ENCODE data around the gene PDE6B.
A peak's percentile ranks its signal among the peaks of the same experiment; 100 is the strongest.
"Not testable (repeated sequence)": the region's sequence is repeated elsewhere in the genome, so short reads cannot be mapped to it uniquely, and the experiment has no call there.

Gene PDE6B

DNA sequence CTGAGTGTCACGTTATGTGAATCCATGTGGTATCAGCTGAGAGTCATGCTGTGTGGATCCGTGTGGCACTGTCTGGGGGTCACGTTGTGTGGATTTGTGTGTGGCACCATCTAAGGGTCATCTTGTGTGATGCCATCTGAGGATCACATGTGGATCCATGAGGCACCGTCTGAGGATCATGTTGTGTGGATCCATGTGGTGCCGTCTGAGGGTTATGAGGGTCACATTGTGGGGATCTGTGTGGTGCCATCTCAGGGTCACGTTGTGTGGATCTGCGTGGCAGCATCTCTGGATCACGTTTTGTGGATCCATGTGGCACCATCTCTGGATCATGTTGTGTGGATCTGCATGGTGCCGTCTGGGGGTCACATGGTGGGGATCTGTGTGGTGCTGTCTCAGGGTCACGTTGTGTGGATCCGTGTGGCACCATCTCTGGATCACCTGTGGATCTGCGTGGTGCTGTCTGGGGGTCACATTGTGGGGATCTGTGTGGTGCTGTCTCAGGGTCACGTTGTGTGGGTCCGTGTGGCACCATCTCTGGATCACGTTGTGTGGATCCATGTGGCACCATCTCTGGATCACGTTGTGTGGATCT is 6.9 kb downstream of the PDE6B start:
- Mint-ChIP-seq H3K9me3 (peaks cover 16 to 19% of the 10 kb centered on the region in 2 donors), H3K27ac (no peak overlapping the region), H3K27me3 (peaks cover 21 to 22% of the 10 kb centered on the region in 2 donors), H3K4me3 (no peak overlapping the region), H3K4me1 (no peaks in the 10 kb centered on the region), H3K36me3 (peaks cover 0 to 4% of the 10 kb centered on the region in 2 donors)
- no peak for ATAC-seq (replicated peaks)
- DNase-seq: no peak

DNA sequence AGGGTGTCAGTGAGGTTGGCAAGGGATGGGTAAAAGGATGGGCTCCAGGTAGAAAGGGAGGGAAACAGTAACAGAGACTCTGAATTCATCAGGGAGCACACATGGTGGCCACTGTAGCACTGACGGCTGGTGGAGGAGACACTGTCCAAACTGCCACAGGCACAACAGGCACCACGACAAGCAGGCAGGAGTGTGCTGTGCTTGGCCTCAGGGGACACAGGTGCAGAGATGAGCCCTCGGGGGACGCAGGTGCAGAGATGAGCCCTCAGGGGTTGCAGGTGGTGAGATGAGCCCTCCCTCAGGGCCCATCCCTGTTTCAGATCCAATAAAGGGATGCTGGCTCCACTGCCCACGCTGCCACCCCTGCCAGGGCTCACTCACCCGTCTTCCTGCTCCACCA is 7.6 kb downstream of the PDE6B start:
- H3K4me3 Mint-ChIP-seq: no peak overlapping the region
- ATAC-seq (replicated peaks) (no peak), DNase-seq (no peak)
- peaks cover 0 to 4% of the 10 kb centered on the region in 2 donors for H3K36me3 Mint-ChIP-seq
- H3K9me3 Mint-ChIP-seq: peaks cover 16 to 19% of the 10 kb centered on the region in 2 donors
- peaks cover 19 to 29% of the 10 kb centered on the region in 2 donors for H3K27me3 Mint-ChIP-seq
- no peaks in the 10 kb centered on the region for H3K4me1 Mint-ChIP-seq
- no peak overlapping the region for H3K27ac Mint-ChIP-seq

DNA sequence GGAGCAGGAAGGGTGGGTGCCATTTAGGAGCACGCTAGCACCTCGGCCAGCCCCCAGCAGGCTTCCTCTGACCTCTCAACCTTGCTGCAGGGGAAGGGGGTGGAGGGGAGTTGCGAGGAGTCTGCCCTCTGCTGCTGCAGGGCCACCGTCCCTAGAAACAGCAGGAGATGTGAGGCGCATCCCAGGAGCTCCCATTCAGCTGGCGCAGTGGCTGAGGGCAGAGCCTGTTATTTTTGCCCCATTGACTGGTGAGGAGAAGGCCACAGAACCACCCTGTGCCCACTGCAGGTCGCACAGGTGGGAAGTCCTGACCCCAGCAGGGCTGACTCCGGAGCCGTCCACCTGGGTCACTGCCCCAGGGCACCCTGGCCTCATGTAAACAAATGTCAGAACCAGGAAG is 8.0 kb downstream of the PDE6B start:
- no peak for DNase-seq
- ATAC-seq (replicated peaks): no peak
- H3K36me3 Mint-ChIP-seq: peaks cover 0 to 4% of the 10 kb centered on the region in 2 donors
- H3K9me3 Mint-ChIP-seq: peaks cover 16 to 19% of the 10 kb centered on the region in 2 donors
- no peak overlapping the region for H3K4me3 Mint-ChIP-seq
- H3K27ac Mint-ChIP-seq: no peak overlapping the region
- no peaks in the 10 kb centered on the region for H3K4me1 Mint-ChIP-seq
- H3K27me3 Mint-ChIP-seq: peaks cover 19 to 32% of the 10 kb centered on the region in 2 donors

DNA sequence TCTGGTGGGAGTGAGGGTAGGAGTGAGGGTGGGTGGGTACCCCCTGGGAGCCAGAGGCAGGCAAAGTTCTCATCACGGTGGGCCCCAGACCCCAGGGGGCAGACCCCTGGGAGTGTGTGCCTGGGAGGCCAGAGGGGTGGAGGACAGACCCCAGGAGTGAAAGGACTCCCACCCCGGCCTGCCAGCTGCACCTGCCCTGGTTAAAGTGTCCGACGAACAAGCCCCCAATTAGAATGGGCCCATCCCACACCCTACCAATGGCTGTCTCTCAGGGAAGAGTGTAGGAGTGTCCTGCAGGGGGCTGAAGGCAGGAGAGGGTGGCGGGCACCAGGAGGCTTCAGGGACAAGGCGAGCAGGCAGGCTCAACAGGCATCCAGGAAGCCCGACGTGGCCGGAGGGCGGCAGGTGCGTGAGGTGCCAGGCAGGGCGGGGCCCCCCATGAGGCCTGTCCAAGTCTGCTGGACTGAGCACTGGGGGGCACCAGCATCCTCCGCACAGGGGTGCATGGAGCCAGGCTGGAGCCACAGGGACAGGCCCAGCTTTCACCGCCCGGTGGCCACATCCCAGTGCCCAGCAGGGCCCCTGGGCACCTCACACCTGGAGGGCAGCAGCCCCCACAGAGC is 8.7 kb downstream of the PDE6B start:
- peaks cover 0 to 4% of the 10 kb centered on the region in 2 donors for H3K36me3 Mint-ChIP-seq
- DNase-seq (no peak), ATAC-seq (replicated peaks) (no peak)
- H3K9me3 Mint-ChIP-seq: peaks cover 16 to 19% of the 10 kb centered on the region in 2 donors
- H3K27ac Mint-ChIP-seq: no peak overlapping the region
- H3K27me3 Mint-ChIP-seq: peaks cover 19 to 37% of the 10 kb centered on the region in 2 donors
- no peak overlapping the region for H3K4me3 Mint-ChIP-seq
- no peaks in the 10 kb centered on the region for H3K4me1 Mint-ChIP-seq

DNA sequence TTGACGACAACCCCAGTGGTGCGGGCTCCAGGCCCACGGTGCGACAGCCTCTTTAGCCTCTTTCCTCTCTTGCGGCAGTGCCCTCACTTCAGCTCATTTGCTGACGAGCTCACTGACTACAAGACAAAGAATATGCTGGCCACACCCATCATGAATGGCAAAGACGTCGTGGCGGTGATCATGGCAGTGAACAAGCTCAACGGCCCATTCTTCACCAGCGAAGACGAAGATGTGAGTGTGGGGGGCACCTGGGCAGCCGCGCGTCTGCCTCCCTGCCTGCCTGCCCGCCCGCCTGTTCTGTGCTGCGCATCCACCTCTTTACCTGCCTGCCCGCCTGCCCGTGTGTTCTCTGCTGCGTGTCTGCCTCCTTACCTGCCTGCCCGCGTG is 9.2 kb downstream of the PDE6B start:
- H3K9me3 Mint-ChIP-seq: peaks cover 17 to 19% of the 10 kb centered on the region in 2 donors
- ATAC-seq (replicated peaks) (no peak), DNase-seq (no peak)
- H3K4me3 Mint-ChIP-seq: no peak overlapping the region
- H3K27me3 Mint-ChIP-seq: peaks cover 17 to 41% of the 10 kb centered on the region in 2 donors
- H3K4me1 Mint-ChIP-seq: no peaks in the 10 kb centered on the region
- H3K27ac Mint-ChIP-seq: no peak overlapping the region
- H3K36me3 Mint-ChIP-seq: peaks cover 0 to 4% of the 10 kb centered on the region in 2 donors

DNA sequence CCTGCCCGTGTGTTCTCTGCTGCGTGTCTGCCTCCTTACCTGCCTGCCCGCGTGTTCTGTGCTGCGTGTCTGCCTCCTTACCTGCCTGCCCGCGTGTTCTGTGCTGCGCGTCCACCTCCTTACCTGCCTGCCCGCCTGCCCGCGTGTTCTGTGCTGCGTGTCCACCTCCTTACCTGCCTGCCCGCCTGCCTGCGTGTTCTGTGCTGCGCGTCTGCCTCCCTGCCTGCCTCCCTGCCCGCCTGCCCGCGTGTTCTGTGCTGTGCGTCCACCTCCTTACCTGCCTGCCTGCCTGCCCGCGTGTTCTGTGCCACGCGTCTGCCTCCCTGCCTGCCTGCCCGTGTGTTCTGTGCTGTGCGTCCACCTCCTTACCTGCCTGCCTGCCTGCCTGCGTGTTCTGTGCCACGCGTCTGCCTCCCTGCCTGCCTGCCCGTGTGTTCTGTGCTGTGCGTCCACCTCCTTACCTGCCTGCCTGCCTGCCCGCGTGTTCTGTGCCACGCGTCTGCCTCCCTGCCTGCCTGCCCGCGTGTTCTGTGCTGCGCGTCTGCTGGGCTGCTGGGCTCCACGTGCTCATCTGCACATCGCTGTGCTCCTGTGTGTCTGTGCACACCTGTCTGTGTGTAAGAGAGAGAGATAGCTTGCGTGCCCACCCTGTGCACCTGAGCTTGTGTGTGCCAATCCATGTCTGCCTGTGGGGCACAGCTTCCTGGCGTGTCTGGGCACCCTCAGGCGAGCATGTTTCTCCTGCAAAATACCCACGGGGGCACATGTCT is 9.9 kb downstream of the PDE6B start:
- H3K36me3 Mint-ChIP-seq; ATAC-seq (replicated peaks); H3K27ac Mint-ChIP-seq; H3K4me3 Mint-ChIP-seq; DNase-seq; H3K4me1 Mint-ChIP-seq: not testable (repeated sequence)
- Mint-ChIP-seq H3K9me3 (peaks cover 17 to 19% of the 10 kb centered on the region in 2 donors), H3K27me3 (peaks cover 12 to 35% of the 10 kb centered on the region in 2 donors)

DNA sequence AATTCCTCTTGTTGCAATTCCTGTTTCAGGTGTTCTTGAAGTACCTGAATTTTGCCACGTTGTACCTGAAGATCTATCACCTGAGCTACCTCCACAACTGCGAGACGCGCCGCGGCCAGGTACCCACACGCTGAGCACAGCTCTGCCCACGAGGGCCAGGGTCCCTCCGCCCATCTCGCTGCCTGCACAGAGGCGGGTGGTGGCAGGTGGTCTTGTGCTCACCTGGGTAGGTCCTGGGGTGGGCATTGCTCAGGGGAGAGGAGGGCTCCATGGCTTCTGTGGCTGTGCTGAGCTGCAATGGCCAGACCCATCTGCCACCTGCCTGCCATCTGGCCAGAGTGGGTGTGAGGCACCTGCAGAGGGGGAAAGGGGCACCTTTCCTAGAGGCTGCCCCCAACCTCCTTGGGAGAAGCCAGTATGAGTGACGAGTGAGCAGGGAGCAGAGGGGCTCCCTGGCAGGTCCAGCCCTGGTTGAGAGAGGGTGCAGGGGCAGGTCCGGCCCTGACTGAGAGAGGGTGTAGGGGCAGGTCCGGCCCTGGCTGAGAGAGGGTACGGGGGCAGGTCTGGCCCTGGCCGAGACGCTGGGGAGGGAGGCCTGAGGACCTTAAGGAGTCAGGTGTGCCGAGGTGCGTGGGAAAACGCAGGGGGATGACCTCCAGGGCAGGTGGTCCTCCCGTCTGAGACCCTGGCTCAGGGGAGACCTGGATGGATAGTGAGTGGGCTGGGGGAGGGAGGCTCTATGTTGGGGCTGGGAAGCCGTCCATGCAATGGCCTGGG is 10.7 kb downstream of the PDE6B start:
- Mint-ChIP-seq H3K27me3 (peaks cover 17 to 42% of the 10 kb centered on the region in 2 donors), H3K36me3 (peaks cover 0 to 4% of the 10 kb centered on the region in 2 donors), H3K9me3 (peaks cover 18 to 19% of the 10 kb centered on the region in 2 donors), H3K4me3 (no peak overlapping the region), H3K4me1 (no peaks in the 10 kb centered on the region), H3K27ac (no peak overlapping the region)
- ATAC-seq (replicated peaks) (no peak), DNase-seq (no peak)

DNA sequence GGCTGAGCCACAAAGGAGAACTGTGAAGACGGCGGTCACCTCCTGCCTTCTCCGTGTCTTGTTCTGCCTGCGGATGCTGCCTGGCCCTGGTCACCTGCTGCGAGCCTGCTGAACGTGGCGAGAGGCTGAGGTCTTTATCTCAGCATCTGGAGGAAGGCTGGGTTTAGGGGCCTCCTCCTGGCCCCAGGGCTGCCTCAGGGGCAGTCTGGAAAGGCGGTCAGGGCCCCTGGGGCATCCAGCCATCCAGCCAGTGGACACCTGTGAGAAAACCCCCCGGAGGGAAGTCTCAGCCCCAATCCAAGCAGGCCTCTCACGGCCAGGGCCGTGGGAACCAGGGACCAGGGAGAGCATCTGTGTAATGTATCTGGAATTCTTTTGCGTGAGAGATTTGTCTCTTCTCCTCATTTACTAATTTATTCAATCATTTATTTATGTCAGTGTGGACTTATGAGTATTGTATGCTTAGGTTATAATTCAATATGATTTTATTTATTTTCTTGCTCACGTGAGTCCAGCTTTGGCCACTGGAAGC is 11.3 kb downstream of the PDE6B start:
- ATAC-seq (replicated peaks) (no peak), DNase-seq (no peak)
- Mint-ChIP-seq H3K27ac (no peak overlapping the region), H3K27me3 (peaks cover 17 to 42% of the 10 kb centered on the region in 2 donors), H3K4me1 (no peaks in the 10 kb centered on the region), H3K4me3 (no peak overlapping the region), H3K36me3 (peaks cover 2 to 4% of the 10 kb centered on the region in 2 donors), H3K9me3 (peaks cover 14 to 16% of the 10 kb centered on the region in 2 donors)

DNA sequence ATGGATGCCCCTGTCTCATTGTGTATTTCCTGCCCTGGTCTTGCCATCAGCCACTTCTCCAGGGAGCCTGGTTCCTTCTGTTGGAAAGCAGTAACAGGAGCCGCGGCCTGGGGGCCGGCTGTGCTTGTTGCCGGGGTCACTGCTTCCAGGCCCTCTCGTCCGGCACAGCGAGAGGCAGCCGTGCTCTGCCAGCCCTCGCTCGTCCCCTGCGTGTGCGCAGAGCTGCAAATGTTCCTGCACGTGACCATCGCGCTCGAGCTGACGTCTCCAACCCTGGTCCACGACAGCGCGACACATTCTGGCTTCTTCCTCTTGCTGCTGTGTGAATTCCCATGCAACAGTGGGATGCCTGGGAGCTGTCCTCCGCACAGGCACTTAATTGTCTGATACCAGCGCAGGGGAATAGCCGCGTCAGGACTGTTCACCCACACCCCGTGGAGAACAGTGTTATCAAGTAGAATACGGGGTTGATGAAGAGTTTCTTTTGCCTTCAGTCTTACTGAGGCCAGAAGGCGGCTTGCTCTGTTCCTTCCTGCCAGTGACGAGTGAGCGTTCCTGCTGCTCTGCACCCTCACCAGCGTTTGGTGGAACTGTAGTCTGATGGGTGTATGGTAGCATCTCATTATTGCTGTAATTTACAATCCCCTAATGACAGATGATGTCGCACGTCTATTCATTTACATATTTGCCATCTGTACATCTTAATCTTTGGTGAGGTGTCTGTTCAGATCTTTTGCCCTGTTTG is 12.3 kb downstream of the PDE6B start:
- Mint-ChIP-seq H3K27me3 (peaks cover 17 to 42% of the 10 kb centered on the region in 2 donors), H3K4me3 (no peak overlapping the region), H3K27ac (no peak overlapping the region), H3K9me3 (peaks cover 6 to 9% of the 10 kb centered on the region in 2 donors), H3K36me3 (peaks cover under 1 to 2% of the 10 kb centered on the region in 2 donors), H3K4me1 (no peaks in the 10 kb centered on the region)
- DNase-seq (no peak), ATAC-seq (replicated peaks) (no peak)

DNA sequence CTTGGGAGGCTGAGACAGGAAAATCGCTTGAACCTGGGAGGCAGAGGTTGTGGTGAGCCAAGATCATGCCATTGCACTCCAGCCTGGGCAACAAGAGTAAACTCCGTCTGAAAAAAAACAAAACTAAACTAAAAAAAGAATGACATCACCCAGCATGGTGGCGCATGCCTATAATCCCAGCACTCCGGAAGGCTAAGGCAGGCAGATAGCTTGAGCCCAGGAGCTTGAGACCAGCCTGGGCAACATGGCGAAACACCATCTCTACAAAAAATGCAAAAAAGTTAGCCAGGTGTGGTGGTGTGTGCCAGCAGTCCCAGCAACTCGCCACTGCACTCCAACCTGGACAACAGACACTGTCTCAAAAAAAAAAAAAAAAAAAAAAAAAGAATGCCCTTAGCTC is 17.0 kb downstream of the PDE6B start:
- H3K27ac Mint-ChIP-seq; DNase-seq; H3K36me3 Mint-ChIP-seq; ATAC-seq (replicated peaks); H3K4me3 Mint-ChIP-seq; H3K4me1 Mint-ChIP-seq: not testable (repeated sequence)
- peaks cover 24 to 43% of the 10 kb centered on the region in 2 donors for H3K27me3 Mint-ChIP-seq
- peaks cover 4 to 11% of the 10 kb centered on the region in 2 donors for H3K9me3 Mint-ChIP-seq

DNA sequence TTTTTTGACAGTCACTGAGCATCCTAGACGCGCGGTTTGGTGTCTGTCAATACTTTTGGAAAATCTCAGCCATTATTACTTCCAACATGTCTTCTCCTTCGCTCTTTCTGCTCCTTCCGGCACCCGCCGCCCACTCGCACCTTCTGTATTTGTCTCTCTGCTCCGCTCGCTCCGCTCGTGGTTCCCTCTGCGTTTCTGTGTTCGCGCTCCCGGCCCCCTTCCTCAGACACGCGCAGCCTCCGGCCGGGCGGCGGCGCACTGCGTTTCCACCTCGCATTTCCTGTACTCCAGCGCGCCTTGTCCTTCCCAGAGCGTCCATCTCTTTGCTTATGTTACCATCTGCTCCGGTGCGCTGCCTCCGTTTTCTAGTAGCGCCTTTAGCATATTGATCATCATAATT is 21.1 kb downstream of the PDE6B start:
- Mint-ChIP-seq H3K27me3 (peaks cover 32 to 40% of the 10 kb centered on the region in 2 donors), H3K36me3 (no peaks in the 10 kb centered on the region), H3K4me1 (peaks cover 0 to 6% of the 10 kb centered on the region in 2 donors), H3K27ac (no peak overlapping the region), H3K4me3 (peak overlapping the region; percentile 1 to 5), H3K9me3 (peaks cover 0 to 4% of the 10 kb centered on the region in 2 donors)
- ATAC-seq (replicated peaks): no peak
- DNase-seq: no peak

DNA sequence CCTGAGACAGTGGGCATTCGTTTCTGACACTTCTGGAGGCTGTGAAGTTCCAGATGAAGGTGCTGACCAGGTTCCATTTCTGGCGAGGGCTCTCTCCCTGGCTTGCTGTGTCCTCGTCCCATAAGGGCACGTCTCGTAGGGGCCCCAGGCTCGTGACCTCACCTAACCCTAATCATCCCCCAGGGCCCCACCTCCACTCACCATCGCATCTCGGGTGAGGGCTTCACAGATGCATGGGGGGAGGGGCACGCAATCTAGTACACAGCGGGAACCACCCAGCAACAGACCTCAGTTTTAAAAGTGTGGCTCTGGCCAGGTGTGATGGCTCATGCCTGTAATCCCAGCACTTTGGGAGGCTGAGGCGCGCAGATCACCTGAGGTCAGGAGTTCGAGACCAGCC is 22.1 kb downstream of the PDE6B start:
- no peak overlapping the region for H3K27ac Mint-ChIP-seq
- DNase-seq: no peak

DNA sequence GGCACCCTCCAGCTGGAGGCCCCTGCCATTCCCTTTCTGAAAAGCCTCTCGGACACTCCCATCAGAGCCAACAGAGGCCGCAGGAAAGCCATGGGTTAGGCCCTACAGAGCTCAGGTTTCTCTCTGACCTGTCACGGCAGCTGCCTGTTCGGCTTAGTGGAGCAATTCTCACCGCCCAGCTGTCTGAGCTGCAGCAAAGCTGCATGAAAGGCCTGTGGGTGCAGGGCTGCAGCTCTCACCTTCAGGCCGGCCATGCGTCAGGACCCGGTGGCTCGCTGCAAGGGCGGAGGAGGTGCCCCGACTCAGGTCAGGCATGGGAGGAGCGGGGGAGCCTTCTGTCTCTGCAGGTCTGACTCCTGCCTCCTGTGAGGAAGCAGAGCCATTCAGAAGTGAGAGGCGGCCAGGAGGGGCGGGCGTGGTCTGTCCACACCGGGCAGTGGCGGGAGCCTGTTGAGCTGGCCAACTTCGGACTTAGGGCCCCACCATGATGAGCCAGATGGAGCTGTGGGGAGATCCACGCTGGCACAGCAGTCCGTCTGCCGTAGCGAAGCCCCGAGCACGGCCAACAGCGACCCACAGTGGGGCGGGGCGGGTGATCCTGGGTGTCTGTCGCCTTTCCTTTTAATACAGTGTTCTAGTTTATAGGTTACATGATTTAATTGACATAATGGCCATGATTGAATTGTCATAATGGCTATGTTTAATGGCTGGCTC is 23.4 kb downstream of the PDE6B start:
- Mint-ChIP-seq H3K4me3 (no peak overlapping the region), H3K4me1 (peaks cover 0 to 6% of the 10 kb centered on the region in 2 donors), H3K27me3 (peaks cover 42 to 52% of the 10 kb centered on the region in 2 donors), H3K27ac (no peak overlapping the region), H3K9me3 (peaks cover 0 to 4% of the 10 kb centered on the region in 2 donors), H3K36me3 (no peaks in the 10 kb centered on the region)
- ATAC-seq (replicated peaks) (no peak), DNase-seq (no peak)

More for the DNA sequence above, 22.1 kb downstream of the PDE6B start:
- peaks cover 0 to 4% of the 10 kb centered on the region in 2 donors for H3K9me3 Mint-ChIP-seq
- peaks cover 39 to 47% of the 10 kb centered on the region in 2 donors for H3K27me3 Mint-ChIP-seq
- H3K4me3 Mint-ChIP-seq: no peak overlapping the region
- no peaks in the 10 kb centered on the region for H3K36me3 Mint-ChIP-seq
- H3K4me1 Mint-ChIP-seq: peaks cover 0 to 6% of the 10 kb centered on the region in 2 donors
- no peak for ATAC-seq (replicated peaks)
